Glomerular visceral epithelial cell (primary cell): Measurements from ENCODE around the gene STARD7.
"Not testable (repeated sequence)": the region's sequence is repeated elsewhere in the genome, so short reads cannot be mapped to it uniquely, and the experiment has no call there.

Experiments
- DNase-seq: peaks from one replicate; pipeline ENCODE4 v3.0.0-alpha.2; 2016; ENCODE audit errors: extremely low spot score

Gene STARD7

GRCh38 chr2:96233880-96234316, 25.3 kb upstream of the STARD7 start:
- DNase-seq: no peak

- DNase-seq: no peak
Measured at GRCh38 chr2:96233436-96233835, 24.8 kb upstream of the STARD7 start.

GRCh38 chr2:96231316-96231715, 22.7 kb upstream of the STARD7 start:
- no peak for DNase-seq

DNA sequence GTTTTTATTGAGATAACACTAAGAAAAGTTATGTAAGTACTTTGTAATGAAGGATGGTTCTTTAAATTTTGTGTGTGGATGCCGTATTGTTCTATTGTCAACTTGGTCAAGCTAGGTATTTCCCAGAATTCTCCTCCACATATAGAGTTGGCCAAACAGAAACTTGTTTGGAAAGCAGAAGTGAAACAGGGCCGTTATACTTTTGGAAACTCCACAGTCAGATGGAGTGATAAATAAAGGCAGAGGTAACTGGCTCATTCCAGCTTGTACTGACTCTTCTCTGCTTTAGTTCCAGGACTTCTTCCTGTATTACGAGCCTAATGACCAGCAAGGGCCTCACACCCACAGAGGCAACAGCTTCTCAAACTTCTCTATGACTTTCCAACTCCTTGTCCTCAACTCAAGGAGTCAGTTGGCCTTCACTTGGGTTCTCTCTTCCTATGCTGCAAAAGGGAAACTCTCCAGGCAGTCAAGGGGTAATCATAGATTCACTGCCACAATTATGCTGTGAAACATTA, 16.4 kb upstream of the STARD7 start:
- DNase-seq: no peak

- not testable (repeated sequence) for DNase-seq
Measured at GRCh38 chr2:96221106-96221505, 12.5 kb upstream of the STARD7 start.

GRCh38 chr2:96219959-96220358, 11.3 kb upstream of the STARD7 start:
- not testable (repeated sequence) for DNase-seq

DNA sequence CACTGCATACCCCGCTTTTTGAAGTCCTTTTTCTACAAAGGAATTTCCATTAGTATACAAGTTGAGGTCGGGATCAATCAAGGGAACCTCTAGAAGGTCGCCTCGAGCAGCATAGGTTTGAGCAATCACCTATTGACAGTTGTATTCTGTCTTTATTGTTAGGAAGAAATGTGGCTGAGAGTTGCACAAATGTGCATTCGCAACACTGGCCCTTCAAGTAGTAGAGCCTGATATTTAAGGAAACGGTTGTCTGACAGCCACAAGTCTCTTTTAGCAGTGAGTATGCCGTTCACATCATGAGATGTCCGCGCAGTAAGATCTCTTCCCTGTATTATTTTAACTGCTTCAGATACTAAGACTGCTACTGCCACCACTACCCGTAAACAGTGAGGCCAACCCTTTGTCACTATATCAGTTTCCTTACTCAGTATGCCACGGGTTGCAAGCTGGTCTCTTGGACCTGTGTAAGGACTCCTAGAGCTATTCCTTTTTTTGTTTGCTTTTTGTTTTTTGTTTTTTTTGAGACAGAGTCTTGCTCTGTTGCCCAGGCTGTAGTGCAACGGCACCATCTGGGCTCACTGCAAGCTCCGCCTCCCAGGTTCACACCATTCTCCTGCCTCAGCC, 10.0 kb upstream of the STARD7 start:
- DNase-seq: no peak

GRCh38 chr2:96214554-96214953, 5.9 kb upstream of the STARD7 start:
- DNase-seq: no peak

- DNase-seq: no peak
Measured at GRCh38 chr2:96213379-96213778, 4.8 kb upstream of the STARD7 start.

GRCh38 chr2:96212339-96212738, 3.7 kb upstream of the STARD7 start:
- no peak for DNase-seq

DNA sequence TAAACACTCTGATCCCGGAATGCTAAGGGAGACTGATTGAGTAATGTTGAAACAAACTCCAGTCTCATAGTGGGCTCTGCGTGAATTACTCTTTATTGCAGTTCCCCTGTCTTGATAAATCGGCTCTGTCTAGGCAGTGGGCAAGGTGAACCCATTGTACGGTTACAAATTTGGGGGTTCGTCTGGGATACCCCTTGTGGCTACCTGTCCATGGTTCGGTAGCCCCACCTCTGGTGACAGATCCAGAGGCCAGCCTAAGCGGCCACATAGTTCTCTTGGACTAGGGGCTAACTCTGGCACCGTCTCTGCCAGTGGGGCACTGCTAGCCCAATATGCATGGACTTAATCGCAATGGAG, 1.1 kb upstream of the STARD7 start:
- DNase-seq: no peak

GRCh38 chr2:96209011-96209728, 543 bp upstream of the STARD7 start:
- DNase-seq: no peak

GRCh38 chr2:96207774-96208142, 869 bp downstream of the STARD7 start:
- no peak for DNase-seq

DNA sequence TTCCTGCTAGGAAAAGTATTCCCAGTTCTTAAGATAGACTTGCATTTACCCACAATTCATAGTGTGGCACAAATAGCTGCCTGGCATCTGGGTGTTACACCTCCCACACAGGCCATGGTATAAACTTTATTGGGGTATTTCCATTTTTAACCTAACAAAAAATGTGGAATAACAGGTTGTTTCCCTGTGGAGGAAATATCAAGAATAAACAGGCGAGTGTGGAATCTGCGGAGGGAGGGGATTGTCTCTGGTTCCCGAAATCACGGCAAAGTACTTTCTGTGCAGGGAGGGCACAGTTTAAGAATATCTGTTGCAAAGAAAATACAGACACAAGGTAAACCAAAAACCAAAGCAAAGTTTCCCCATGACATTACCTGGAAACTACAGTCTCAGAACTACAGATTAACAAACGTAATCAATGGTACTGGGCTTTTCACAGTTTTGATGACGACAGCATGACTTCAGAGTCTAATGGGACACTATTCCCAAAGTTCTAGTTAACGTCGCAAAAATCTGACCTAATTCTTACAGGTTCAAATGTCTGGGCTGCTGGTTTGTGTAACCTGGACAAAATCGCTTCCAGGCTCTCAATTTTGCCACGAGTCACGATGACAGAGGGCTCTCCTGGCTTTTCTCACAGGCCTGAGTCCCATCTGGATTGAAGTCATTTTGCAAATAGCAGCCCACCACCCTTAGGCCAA, 1.4 kb downstream of the STARD7 start:
- DNase-seq: no peak

- no peak for DNase-seq
Measured at GRCh38 chr2:96205888-96206287, 2.7 kb downstream of the STARD7 start.

- DNase-seq: no peak
Measured at GRCh38 chr2:96204836-96205624, 3.6 kb downstream of the STARD7 start.

- DNase-seq: no peak
Measured at GRCh38 chr2:96203130-96204028, 5.2 kb downstream of the STARD7 start.

GRCh38 chr2:96202152-96202854, 6.3 kb downstream of the STARD7 start:
- DNase-seq: no peak

DNA sequence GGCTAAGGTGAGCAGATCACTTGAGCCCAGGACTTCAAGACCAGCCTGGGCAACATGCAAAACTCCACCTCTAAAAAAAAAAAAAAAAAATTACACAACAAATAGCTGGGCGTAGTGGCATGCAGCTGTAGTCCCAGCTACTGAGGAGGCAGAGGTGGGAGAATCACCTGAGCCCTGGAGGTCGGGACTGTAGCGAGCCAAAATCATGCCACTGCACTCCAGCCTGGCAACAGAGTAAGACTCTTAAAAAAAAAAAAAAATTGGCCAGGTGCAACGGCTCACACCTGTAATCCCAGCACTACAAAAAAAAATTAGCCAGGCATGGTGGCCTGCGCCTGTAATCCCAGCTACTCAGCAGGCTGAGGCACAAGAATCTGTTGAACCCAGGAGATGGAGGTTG, 7.3 kb downstream of the STARD7 start:
- DNase-seq: no peak

- DNase-seq: no peak
Measured at GRCh38 chr2:96198921-96199320, 9.7 kb downstream of the STARD7 start.
